TTC549 (cell line): Measurements from ENCODE around the gene SELENON.

Experiments
- FAIRE-seq: peaks from 2 replicates; lab custom pipeline; 2012; peaks lifted over from hg19 to GRCh38; lab: Jason Lieb, UNC

SELENON gene

GRCh38 chr1:25810341-25811299 lies 10.6 kb downstream of the SELENON start:
- no peak for FAIRE-seq

DNA sequence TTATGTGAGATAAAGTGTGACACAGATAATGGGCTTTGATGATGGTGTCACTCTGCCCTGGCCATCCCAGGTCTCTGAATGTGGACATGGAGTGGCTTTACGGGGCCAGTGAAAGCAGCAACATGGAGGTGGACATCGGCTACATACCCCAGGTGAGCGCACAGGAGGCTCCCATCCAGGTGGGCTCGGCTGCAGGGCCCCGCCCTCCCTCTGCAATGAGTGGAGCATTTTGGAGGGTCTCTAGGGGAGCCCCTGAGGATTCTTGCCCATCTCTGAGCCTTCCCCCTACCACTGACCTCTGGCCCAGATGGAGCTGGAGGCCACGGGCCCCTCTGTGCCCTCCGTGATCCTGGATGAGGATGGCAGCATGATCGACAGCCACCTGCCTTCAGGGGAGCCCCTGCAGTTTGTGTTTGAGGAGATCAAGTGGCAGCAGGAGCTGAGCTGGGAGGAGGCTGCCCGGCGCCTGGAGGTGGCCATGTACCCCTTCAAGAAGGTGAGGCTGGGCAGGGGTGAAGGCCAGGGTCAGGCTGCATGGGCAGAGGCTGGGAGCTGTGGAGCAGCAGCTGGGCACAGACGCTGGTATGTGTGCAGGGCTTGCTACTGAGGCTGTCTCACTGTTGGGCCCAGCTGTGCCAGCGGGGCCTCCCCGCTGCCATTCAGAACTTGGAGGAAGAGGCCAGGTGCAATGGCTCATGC lies 11.5 kb downstream of the SELENON start:
- FAIRE-seq, result no peak

DNA sequence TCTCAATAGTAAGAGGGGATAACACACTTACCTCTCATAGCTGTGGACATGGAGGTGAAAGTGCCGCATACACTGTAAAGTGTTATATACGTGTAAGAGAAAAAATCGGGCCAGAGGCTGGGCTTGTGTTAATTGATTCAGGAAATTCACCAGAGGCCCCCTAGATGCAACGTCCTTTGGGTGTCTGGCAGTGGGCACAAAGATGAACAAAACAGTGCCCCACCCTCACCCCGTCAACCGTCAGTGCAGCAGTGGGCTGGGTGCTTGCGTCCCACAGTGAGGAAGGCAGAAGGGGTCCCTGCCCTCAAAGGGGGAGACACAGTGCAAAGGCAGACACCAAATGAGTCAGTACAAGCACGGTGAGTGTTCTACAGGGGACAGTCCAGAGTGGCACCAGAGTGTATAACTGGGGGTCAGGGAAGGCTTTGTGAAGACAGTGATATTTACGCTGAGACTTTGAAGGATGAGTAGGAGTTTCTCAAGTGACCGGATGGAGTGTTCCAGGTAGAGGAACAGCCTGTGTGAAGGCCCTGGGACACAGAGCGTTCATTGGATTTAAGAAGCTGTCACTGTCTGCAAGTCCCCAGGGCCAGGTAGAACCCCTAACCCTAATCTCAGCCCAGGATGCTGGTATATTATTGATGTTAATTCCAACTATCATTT lies 13.2 kb downstream of the SELENON start:
- no peak for FAIRE-seq

DNA sequence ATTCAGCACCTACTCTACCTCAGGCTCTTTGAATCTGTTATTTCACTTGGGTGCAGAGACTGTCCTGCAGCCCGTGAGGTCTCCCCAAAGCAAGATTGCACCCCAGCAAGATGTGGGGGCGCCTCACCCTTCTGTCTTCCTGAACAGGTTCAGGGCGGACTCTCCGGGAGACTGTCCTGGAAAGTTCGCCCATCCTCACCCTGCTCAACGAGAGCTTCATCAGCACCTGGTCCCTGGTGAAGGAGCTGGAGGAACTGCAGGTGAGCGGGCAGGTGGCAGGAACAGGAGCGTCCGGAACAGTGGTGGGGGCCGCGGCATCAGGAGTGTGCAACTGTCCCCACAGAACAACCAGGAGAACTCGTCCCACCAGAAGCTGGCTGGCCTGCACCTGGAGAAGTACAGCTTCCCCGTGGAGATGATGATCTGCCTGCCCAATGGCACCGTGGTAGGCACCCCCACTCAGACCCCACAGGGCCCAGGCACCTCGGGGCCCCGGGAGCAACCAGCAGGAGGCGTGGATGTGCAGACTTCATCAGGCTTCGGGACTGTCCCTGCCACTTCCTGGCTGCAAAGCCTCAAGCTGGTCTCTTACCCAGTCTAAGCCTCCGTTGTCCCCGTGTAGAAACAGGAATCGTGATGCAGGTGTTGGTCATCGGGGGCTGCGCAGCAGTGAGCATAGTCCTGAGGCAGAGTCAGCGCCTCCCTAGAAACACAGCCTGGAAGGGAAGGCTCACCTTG lies 13.9 kb downstream of the SELENON start:
- FAIRE-seq, result no peak

GRCh38 chr1:25814549-25815087 lies 14.6 kb downstream of the SELENON start:
- FAIRE-seq, result no peak

GRCh38 chr1:25815208-25816111 lies 15.5 kb downstream of the SELENON start:
- no peak for FAIRE-seq

DNA sequence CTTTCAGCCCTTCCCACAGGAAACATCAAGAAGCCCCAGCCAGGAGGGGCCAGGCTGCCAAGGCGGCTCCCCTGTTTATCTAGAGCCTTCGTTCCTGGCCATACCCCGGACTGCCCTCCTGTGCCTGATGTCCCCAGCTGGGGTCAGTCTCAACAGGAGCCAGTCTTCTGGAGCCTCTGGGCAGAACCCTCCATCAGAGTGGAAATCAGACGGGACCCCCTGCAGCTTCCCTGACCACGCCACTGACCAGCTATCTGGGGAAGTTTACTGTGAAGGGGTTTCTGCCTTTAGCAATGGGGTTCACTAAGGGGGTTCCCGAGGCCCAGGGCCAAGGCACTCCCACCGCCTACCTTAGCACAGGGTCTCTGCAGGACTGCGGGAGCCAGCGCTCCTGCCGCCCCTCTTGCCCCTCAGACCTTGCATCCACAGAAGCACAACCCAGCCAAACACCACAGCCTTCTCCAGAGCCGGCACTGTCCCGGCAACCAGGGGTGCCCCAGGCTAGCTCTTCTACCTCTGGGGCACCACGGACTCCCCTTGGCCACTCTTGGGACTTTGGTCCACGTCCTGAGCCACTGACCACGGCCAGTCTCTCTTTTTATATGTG lies 16.2 kb downstream of the SELENON start:
- no peak for FAIRE-seq

- no peak for FAIRE-seq
Measured at GRCh38 chr1:25817840-25818501, 18.0 kb downstream of the SELENON start.

DNA sequence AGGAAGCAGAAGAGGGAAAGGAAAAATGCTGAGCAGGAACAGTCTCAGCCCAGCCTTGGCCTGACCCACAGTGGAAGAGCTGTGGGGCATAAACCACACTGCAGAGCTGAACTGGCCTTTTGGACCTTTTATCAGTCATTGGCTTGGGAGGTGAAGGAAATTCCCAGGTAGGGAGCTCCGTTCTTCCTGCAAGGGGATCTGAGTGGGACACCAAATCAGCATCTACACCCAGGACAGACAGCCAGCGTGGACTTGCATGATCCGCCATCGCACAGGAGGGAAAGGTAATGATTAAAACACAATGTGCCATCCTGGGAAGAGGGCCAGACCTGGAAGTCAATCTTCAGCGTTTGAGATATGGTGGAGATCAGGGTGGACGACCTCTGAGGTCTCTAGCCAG lies 18.6 kb downstream of the SELENON start:
- FAIRE-seq, result no peak

- no peak for FAIRE-seq
Measured at GRCh38 chr1:25819491-25820246, 19.7 kb downstream of the SELENON start, which contains the start of gene MTFR1L. TSS of gene MTFR1L (plus strand) at chr1:25819954. CDS start at chr1:25823105, 3,151 bp downstream.

- no peak for FAIRE-seq
Measured at GRCh38 chr1:25820247-25821111, 20.5 kb downstream of the SELENON start.

DNA sequence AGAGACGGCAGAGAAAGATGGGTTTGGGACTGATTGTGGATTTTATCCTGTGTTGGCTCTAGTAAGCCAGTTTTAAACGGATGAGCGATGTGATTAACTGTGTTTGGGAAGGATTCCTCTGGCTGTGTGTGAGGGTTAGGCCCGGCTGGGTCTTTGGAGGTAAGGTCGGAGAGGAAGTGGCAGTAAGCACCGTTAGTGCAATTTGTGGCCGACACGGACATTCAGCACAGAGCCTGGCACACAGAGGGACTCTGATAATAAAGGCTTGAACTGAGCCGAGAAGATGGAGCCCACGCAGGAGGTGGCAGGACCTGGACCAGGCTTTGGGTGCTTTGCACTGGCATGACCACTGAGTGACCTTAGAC lies 21.1 kb downstream of the SELENON start:
- FAIRE-seq, result no peak

DNA sequence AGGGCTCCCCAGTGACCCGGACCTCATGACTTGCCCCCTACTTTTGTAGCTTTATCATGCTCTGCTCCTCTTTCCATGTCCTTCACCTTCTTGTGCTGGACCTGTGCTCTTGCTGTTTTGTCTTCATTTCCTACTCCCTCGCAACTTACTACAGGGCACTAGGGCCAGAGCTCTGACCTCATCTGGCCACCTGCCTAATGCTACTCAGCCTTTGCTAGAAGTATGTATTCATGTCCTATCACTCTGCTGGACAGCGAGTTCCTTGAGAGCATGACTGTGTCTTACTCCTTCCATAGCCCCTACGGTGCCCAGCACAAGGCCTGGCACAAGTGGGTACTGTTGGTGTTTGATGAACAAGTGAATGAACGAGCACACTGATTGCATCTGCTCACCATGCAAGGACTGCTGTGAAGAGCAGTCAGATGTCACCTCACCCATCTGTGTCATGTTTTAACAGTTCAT lies 21.7 kb downstream of the SELENON start:
- no peak for FAIRE-seq

DNA sequence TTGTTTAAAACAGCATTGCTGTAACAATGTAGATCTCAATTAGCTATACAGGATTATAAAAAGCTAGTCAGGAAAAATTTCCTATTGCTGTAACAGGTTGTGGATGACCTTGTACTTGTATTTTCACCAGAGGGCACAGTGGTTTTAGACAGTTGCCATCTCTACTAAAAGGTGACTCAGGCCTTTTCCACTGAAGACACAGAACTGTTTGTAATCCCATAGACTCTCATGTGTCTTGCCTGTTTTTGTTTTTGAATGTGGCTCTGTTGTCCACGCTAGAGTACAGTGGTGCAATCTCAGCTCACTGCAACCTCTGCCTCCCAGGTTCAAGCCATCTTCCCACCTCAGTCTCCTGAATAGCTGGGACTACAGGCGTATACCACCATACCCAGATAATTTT lies 25.6 kb downstream of the SELENON start:
- FAIRE-seq, result no peak

GRCh38 chr1:25826571-25826970 lies 26.6 kb downstream of the SELENON start:
- no peak for FAIRE-seq

DNA sequence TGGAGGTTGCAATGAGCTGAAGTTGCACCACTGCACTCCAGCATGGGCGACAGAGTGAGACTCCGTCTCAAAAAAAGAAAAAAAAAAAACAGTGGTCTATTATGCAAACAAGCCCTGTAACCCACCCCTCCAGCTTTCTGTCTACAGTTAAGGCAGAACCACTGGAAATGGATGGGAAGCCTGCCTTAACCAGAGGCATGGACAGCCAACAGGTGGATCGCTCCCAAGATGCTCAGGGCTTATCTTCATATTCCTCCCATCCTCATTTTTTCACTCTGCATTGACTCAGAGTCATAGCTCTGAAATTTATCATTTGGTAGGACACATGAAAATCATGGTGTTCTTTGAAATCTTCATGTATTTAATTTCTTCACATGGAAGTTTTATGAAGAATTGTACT lies 28.5 kb downstream of the SELENON start:
- no peak for FAIRE-seq

DNA sequence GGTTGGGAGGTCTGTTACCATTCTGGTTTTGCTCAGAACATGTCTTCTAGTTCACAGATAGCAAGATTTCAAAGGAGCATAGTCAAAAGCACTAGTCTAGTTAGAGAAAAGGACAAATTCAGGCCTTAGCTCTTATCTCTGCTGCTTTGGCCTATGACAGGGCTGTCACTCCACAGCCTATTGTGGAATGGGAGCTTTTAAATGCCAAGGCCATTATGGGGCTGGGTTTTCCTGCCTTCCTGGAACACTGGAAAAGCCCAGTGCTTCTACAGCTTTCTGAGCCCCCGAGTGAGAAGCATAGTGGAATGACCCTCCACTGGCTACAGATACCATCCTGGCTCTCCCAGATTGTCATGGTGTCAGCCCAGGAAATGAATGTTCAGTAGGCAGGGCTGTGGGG lies 29.1 kb downstream of the SELENON start:
- no peak for FAIRE-seq
